HG03469 (cell line): Measurements from ENCODE around the gene SCD.
A peak's percentile ranks its signal among the peaks of the same experiment; 100 is the strongest.

Source experiments
- ATAC-seq: cut with Tn5 transposase; IDR thresholded peaks from one replicate; pipeline ENCODE4 v1.9.1; 2021; ENCODE audit warnings: mild to moderate bottlenecking, moderate library complexity, moderate number of reproducible peaks; ENCODE audit not compliant: unreplicated experiment

SCD gene

DNA sequence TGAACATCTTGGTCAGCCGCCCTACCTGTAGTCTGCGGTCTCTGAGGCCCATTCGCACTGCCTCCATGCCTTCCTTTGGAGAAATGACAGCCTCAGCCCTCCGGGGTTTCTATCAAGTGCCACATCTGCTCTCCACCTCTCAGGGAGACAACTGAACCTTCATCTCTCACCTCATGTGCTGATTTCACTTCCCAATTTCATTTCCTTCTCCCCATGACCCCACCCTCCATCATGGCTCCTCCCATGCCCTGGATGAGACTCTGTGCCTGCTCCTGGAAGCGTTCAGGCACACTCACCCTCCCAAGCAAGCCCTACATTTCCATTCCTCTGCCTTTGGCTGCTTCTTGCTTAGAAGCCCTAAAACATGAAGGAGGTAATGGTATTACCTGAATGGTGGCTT, 7.8 kb upstream of the SCD start:
- peak; percentile 40 for ATAC-seq

- ATAC-seq: no peak
Measured at GRCh38 chr10:100340948-100341847, 5.8 kb upstream of the SCD start.

DNA sequence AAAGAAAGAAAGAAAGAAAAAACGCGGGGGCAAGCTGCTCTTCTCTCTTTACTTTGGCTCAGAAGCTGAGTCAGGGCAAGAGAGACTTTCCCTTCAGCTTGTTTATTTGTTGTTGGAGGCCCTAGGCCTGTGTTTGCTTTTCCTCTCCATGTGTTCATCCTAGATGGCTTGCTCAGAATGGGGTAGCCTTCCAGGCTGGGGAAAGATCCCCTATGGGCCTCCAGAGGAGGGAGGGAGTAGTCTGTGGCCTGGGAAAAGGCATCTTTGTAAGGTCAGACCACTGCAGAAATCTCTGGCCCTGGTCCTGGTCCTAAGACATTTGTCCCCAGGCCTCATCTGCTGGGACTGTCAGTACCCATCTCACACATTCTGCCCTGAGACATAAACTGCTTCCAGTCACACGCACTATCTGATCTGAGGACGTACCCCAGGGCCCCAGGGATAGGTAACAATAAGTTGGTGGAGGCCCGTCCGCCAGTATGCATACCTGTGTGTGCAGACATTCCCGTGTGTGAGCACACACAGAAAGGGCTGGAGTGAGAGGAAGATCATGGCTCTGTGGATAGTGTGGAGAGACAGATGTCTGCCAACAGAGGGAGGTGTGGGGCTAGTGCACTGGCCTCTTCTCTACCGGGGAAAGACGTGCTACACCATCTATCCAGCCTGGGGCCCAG, 4.9 kb upstream of the SCD start:
- ATAC-seq: no peak

- no peak for ATAC-seq
Measured at GRCh38 chr10:100342627-100342972, 4.4 kb upstream of the SCD start.

DNA sequence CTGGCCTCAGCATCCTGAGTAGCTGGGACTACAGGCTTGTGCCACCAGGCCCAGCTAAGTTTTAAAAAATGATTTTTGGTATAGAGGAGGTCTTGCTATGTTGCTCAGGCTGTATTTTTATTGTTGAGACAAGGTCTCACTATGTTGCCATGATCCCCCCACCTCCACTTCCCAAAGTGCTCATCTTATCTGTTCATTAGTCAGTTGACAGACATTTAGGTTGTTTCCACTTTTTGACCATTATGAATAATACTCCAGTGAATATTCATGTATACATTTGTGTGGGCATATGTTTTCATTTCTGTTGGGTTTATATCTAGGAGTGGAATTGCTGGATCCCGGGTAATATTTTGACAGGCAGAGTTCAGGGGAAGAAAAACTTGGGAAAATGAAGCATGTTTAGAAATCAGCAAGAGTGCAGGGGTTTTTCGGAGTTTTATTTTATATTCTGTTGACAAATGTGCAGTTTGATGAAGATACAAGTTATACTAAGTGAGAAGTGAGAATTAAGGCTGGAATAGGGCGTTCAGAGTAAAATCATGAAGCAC, 2.7 kb upstream of the SCD start:
- no peak for ATAC-seq

- ATAC-seq: no peak
Measured at GRCh38 chr10:100345570-100346330, 1.3 kb upstream of the SCD start.

GRCh38 chr10:100346351-100346764, 675 bp upstream of the SCD start:
- ATAC-seq: no peak

DNA sequence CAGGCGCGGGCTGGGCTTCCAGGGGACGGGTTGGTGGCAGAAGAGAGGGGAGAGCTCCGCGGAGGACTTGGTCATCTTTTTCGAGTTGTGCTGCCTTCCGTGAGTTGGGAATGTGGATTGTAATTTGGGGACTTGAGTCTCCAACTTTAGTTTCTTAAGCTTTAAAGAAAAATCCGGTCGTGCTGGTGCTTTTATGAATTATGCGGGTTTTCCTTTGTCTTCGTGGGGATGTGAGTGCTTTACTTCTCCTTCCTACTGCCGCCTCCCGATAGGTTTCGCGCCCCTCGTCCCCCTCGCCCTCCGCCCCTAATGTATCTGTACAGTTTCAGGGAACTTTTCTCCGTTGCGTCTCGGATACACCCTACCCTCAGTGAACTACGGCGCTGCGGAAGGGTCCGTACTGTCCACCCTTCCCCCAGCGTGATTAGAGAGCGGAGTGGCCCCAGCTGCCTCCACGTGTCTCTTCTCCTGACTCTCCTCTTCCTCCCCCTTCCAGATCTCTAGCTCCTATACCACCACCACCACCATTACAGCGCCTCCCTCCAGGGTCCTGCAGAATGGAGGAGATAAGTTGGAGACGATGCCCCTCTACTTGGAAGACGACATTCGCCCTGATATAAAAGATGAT, 649 bp downstream of the SCD start:
- no peak for ATAC-seq

DNA sequence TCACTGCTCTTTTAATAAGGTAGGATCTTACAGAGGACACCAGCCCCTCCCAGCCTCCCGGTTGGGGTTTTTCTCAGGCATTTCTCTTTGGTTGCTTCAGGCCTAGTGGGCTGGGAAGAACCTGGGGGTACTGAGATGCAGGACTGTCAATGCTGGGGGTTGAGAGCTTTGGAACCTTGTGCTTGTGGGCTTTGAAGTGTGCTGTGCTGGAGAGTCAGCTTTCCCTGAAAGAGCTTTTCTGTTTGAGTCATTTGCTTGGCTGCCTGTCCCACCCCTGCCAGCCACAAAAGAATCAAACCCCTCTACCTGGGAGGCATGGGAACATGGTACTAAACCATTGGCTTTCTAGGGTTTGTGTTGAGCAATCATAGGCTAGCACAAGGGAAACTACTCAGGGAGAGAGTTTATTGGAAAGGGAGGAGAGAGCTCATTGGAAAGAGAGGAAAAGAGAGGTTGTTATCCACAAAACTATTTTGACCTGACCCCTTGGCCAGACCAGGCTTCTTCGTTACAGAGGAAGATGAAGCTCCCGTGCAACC, 1.4 kb downstream of the SCD start:
- no peak for ATAC-seq

GRCh38 chr10:100349087-100349486, 2.1 kb downstream of the SCD start:
- ATAC-seq: no peak

GRCh38 chr10:100349672-100350071, 2.6 kb downstream of the SCD start:
- ATAC-seq: no peak

DNA sequence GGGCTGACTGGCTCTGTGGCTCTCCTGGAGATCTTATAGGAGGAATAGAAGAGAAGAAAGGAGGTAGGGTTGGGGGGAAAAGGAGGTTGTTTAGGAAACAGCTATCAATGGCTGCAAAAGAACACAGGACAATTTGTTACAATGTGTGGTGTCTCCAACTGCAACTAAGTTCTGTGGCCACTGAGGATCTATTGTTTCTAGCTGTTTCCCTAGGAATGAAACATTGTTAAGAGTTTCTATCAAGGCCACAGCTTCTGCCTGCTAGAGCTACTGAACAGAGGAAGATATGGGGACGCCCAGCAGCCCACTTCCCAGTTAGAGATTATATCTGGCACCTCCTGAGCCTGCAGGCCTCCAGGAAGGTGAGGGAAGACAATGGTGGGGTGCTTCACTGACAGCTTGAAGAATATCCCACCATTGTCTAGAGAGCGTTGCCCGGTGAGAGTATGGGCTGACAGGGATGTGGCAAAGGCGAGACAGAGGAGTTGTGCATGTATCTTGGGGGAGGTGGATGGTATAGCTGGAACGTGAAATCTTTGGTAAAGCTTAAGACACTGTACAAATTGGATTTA, 4.0 kb downstream of the SCD start:
- ATAC-seq: no peak

GRCh38 chr10:100353770-100354485, 6.9 kb downstream of the SCD start:
- ATAC-seq: no peak

- no peak for ATAC-seq
Measured at GRCh38 chr10:100355086-100355485, 8.1 kb downstream of the SCD start.

DNA sequence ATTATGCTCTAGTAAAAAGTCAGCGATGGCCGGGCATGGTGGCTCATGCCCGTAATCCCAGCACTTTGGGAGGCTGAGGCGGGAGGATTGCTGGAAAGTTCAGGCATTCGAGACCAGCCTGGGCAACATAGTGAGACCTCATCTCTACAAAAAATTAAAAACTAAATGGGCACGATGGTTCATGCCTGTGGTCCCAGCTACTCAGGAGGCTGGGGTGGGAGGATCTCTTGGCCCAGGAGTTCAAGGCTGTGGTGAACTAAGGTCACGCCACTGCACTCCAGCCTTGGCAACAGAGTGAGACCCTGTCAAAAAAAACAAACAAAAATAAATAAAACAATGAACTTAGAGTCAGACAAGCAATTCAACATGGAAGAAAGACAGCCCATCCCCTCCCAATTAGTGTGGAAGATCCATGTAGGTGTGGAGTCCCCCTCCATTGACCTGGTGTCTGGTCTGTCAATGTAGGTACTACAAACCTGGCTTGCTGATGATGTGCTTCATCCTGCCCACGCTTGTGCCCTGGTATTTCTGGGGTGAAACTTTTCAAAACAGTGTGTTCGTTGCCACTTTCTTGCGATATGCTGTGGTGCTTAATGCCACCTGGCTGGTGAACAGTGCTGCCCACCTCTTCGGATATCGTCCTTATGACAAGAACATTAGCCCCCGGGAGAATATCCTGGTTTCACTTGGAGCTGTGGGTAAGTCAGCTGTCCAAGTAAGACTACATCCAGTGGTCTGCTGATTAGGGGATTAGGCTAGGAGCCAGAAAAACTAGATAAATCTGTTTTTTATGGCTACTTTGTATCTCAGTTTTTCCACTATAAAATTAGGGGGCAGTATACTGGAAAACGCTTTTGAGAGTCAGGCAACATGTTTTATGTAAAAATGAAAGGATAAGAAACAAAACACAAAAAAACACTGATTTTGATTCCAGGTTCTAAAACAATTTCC, 9.3 kb downstream of the SCD start:
- no peak for ATAC-seq

GRCh38 chr10:100357059-100357858, 10.2 kb downstream of the SCD start:
- ATAC-seq: no peak

GRCh38 chr10:100359030-100359432, 12.0 kb downstream of the SCD start:
- no peak for ATAC-seq
